Neural progenitor cell (in vitro differentiated cells): ENCODE measurements around the gene APLF.

Source experiments
- CTCF ChIP-seq: fragments of 200-600 bp; sonication (generic); IDR thresholded peaks from 2 replicates; pipeline ENCODE4 v1.5.1; 2017; ENCODE audit warnings: antibody characterized with exemption, mild to moderate bottlenecking
- EZH2 ChIP-seq: fragments of 200-600 bp; sonication (generic); IDR thresholded peaks from 2 replicates; pipeline ENCODE4 v1.6.1; 2017; ENCODE audit warnings: antibody characterized with exemption, mild to moderate bottlenecking, moderate library complexity
- EZH2phosphoT487 ChIP-seq: fragments of 200-600 bp; sonication (generic); IDR thresholded peaks from 2 replicates; pipeline ENCODE4 v1.6.1; 2017; ENCODE audit warnings: antibody characterized with exemption

- TF ChIP-seq CTCF (no peak), EZH2phosphoT487 (no peak), EZH2 (no peak)
Measured at GRCh38 chr2:68514316-68514929, 47.0 kb downstream of the APLF start.
